ENCODE results near the gene SHISAL1.

SHISAL1 gene

GRCh38 chr22:44312766-44313165 is at the start of gene SHISAL1:
TSS of gene SHISAL1 (minus strand) at chr22:44312951. CDS start at chr22:44300945, 12,006 bp downstream.
- ATAC-seq (ENCODE audit: low read depth): no peak
- no peak within 1 kb of the TSS for H3K4me3 ChIP-seq (ENCODE audit: severe bottlenecking)
- no peak for DNase-seq (ENCODE audit: low spot score)
- no peaks in the 10 kb centered on the region for H3K27me3 ChIP-seq (ENCODE audit: insufficient read depth, poor library complexity, severe bottlenecking)
- no peaks in the 10 kb centered on the region for H3K9me3 ChIP-seq (ENCODE audit: severe bottlenecking)
- peaks cover 16% of the 10 kb centered on the region for H3K4me1 ChIP-seq (ENCODE audit: insufficient read depth, poor library complexity, severe bottlenecking)
- no peaks in the 10 kb centered on the region for H3K36me3 ChIP-seq (ENCODE audit: low read depth)
- TF ChIP-seq CTCF (IDR thresholded peaks at IDR 0.05; ENCODE audit: poor library complexity, severe bottlenecking): no peak
- no peak within 1 kb of the TSS for H3K27ac ChIP-seq (ENCODE audit: poor library complexity, severe bottlenecking)

- H3K4me3 ChIP-seq (ENCODE audit: severe bottlenecking): no peak overlapping the region
- peak overlapping the region; percentile 98 for H3K27ac ChIP-seq (ENCODE audit: poor library complexity, severe bottlenecking)
- peaks cover 35% of the 10 kb centered on the region for H3K4me1 ChIP-seq (ENCODE audit: insufficient read depth, poor library complexity, severe bottlenecking)
- ATAC-seq (ENCODE audit: low read depth): peak; percentile 45
- no peaks in the 10 kb centered on the region for H3K36me3 ChIP-seq (ENCODE audit: low read depth)
- DNase-seq (ENCODE audit: low spot score): peak; percentile 60
- H3K9me3 ChIP-seq (ENCODE audit: severe bottlenecking): no peaks in the 10 kb centered on the region
- H3K27me3 ChIP-seq (ENCODE audit: insufficient read depth, poor library complexity, severe bottlenecking): no peaks in the 10 kb centered on the region
- TF ChIP-seq CTCF (IDR thresholded peaks at IDR 0.05; ENCODE audit: poor library complexity, severe bottlenecking): no peak
Observed at GRCh38 chr22:44361391-44362126, 48.8 kb upstream of the SHISAL1 start.

- Histone ChIP-seq H3K4me1 (ENCODE audit: insufficient read depth, poor library complexity, severe bottlenecking) (peaks cover 35% of the 10 kb centered on the region), H3K9me3 (ENCODE audit: severe bottlenecking) (no peaks in the 10 kb centered on the region), H3K4me3 (ENCODE audit: severe bottlenecking) (no peak overlapping the region), H3K27ac (ENCODE audit: poor library complexity, severe bottlenecking) (peak overlapping the region; percentile 98), H3K36me3 (ENCODE audit: low read depth) (no peaks in the 10 kb centered on the region), H3K27me3 (ENCODE audit: insufficient read depth, poor library complexity, severe bottlenecking) (no peaks in the 10 kb centered on the region)
- DNase-seq (ENCODE audit: low spot score) (peak; percentile 94), ATAC-seq (ENCODE audit: low read depth) (peak; percentile 70)
- TF ChIP-seq CTCF (IDR thresholded peaks at IDR 0.05; ENCODE audit: poor library complexity, severe bottlenecking): no peak
Observed at GRCh38 chr22:44360668-44361381, 48.1 kb upstream of the SHISAL1 start.

- Histone ChIP-seq H3K27ac (ENCODE audit: poor library complexity, severe bottlenecking) (peak overlapping the region; percentile 98), H3K9me3 (ENCODE audit: severe bottlenecking) (no peaks in the 10 kb centered on the region), H3K4me3 (ENCODE audit: severe bottlenecking) (no peak overlapping the region), H3K4me1 (ENCODE audit: insufficient read depth, poor library complexity, severe bottlenecking) (peaks cover 35% of the 10 kb centered on the region), H3K36me3 (ENCODE audit: low read depth) (no peaks in the 10 kb centered on the region), H3K27me3 (ENCODE audit: insufficient read depth, poor library complexity, severe bottlenecking) (no peaks in the 10 kb centered on the region)
- no peak for TF ChIP-seq CTCF (IDR thresholded peaks at IDR 0.05; ENCODE audit: poor library complexity, severe bottlenecking)
- DNase-seq (ENCODE audit: low spot score): no peak
- ATAC-seq (ENCODE audit: low read depth): no peak
Observed at GRCh38 chr22:44360306-44360667, 47.5 kb upstream of the SHISAL1 start.
